Stimulated activated CD8-positive, alpha-beta memory T cell treated with anti-CD3 and anti-CD28 coated beads, Interleukin-4, amount 100 ng/mL, for 24 hours (primary cell): ENCODE data around the gene CACNA1C.

Experiments
- DNase-seq: peaks from one replicate; pipeline ENCODE4 v3.0.0-alpha.2; 2020; ENCODE audit warnings: low read depth

CACNA1C gene

DNA sequence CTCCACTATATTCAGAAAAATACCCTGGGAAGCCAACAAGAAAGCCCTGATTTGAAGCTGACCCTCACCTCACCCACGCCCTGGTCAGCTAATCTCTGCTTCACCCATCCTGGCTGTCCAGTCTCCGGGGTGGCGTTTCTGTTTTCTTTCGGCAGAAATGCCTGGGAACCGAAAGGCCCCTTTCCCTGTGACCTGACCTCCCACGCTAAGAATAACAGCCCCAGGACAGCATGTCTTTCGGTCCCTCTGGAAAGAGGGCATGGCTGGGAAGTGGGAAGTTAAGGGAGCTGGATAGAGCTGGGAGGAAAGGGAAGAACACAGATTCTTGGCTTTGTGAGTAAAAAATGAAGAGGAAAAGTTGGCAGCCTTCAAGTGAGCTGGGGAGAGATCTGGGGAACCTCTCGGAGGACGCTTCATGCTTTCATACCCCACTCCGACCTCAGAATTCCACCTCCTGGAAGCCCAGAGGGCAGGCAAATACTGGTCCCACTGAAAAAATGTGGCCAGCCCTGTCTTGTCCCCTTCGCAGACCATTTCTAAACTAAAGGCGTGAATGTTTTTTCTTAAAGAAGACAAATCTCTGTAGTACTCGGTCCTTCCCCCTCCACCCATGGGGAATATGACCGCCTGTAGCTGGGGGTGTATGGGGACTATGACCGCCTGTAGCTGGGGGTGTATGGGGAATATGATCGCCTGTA is 579.0 kb downstream of the CACNA1C start:
- no peak for DNase-seq

DNA sequence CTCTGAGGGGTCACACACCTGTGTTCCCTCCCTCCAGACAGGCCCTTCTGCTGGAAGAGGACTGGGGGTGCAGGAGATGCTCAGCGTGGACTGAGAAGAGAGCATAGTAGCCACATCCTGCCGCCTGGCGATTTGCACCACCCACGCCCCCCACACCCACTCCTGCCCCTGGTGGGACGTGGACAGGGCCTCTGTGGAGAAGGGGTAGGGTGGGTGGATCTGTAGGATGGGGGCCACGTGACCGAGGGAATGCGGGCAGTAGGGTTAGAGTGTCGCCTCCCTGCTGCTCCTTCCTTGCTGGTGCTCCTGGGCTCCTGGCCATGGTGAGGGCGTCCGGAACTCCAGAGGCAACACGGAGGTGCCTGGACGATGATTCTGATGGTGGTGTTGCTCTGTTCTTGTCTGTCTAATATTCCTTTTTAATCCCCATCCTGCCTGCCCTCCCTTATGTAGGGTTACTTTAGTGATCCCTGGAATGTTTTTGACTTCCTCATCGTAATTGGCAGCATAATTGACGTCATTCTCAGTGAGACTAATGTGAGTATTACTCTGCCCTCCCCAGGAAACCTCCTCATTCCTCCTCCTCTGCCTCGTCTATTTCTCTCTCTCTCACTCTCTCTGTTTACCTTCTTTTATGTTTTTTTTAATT is 580.5 kb downstream of the CACNA1C start:
- DNase-seq, result no peak

DNA sequence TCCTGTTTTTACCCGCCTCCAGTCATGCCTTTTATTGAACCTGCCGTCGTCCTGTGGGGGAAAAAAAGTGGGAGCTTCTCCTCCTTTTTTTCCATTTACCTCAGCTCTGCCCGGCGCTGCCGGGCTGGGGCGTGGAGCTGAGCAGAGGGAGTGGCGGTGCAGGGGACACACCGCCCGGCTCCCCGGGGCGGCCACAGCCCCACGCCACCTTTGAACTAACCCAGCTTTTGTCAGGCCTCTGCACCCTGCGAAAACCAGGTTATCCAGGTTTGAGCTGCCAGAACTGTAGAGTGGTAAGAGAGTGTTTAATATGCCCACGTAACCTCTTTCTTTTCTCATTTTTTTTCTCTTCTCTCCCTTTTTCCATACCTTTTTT is 581.0 kb downstream of the CACNA1C start:
- no peak for DNase-seq

GRCh38 chr12:2634471-2634870 is 581.7 kb downstream of the CACNA1C start:
- no peak for DNase-seq

DNA sequence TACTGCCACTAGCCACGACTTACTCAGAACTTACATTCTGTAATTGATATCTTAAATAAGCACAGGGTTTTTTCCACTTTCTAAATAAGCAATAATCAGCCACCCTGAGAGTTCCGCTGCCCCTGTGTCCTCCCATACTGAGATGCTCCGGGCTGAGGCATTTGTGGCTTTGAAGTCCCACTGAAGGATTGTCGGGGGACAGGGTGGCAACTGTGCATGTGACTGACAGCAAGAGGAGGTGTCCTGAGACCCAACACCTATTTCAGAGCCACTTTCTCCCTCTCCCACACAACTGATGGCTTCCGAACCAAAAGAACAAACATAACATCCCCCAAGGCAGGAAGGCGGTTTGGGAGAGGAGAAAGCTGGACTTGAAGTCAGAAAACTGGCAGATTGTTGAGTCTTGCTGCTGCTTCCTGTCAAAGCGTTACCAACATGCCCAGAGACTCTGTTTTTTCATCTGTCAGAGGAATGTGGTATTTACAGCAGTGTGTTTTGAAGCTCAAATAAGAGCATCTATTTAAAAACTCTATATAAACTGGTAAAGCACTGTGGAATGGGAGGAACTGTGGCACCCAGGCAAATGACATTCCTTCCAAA is 584.1 kb downstream of the CACNA1C start:
- DNase-seq, result no peak

GRCh38 chr12:2637371-2637770 is 584.6 kb downstream of the CACNA1C start:
- no peak for DNase-seq

DNA sequence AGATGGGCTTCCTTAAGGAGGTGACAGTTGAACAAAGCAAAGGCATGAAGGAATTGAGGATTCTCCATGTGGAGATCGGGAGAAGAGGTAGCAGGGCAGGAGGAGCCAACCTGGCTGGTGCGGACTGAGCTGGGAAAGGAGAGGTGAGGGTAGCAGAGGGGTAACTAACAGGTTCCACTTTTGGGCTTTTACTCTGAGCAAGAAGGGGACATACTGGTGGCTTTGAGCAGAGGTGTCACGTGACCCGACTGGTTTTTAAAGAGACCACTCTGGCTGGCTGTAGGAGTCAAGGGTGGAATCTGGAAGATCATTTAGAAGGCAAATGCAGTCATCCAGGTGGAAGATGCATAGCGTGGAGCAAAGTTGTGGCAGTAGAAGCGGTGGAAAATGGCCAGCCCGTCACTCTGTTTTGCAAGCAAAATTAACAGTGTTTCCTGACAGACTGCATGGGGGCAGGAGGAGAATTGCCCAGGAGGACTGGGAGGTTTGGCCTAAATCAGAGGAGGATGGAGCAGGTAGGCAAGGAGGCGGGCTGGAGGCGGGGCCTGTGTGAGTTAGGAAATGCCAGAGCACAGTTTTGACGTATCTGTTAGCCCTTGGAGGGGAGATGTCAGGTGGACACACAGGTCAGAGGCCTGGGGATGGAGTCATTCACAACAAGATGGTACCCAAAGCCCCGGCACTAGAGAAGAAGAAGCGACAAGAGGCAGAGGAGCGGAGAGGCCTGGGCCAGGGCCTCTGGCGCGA is 585.7 kb downstream of the CACNA1C start:
- DNase-seq, result no peak

- no peak for DNase-seq
Measured at GRCh38 chr12:2639020-2639298, 586.2 kb downstream of the CACNA1C start.

GRCh38 chr12:2640281-2640680 is 587.5 kb downstream of the CACNA1C start:
- DNase-seq, result no peak

GRCh38 chr12:2640709-2641108 is 587.9 kb downstream of the CACNA1C start:
- DNase-seq, result no peak

DNA sequence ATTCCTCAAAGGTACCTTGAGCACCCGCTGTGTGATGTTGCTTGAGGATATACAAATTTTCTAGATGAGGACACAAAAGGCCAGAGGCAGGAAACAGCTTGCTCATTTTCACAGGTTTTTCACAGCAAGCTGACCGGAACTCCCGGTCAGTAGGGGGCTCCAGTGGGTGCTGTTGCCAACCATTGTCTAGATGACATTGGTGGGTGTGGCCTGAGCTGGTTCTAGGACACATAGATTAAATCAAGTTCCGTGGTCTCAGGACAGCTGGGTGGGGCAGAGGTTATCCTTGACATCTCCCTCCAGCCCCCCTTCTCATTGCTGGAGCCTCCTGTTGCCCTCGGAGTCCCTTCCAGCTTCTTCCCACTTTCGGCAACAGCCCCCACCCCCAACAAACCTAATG is 588.4 kb downstream of the CACNA1C start:
- DNase-seq, result no peak

GRCh38 chr12:2641761-2642160 is 589.0 kb downstream of the CACNA1C start:
- no peak for DNase-seq

DNA sequence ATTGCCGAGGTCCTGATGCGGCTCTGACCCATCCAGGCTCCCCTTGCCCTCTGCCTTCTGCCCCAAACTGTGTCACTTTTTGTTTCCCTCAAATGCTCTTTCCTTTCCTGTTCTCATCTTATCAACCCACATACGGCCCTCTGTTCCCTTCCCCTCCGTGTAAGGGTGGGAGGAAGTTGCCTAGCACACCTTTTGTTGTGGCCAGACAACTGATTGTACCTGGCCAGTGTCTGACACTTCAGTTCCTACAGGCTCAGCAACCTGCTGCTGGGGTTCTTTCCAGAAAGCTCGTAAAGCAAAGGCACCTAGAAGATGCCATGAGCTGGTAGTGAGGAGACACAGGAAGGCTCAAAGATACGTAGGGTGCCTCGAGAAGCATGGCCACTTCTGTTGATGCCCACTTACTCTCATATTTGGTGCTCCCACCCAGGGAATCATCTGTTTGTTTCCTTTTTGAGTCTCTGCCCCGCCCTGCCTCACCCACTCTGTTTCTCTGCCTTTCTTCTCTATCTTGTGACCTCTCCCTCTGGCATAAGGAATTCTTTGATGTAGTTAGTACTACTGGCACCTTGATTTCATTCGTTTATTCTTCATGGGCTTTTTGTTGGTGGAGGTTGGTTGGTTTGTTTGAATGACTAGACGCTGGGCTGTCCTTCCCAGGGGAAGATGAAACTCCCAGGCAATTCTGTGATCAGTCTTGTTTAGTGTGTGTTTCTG is 589.5 kb downstream of the CACNA1C start:
- DNase-seq, result no peak

DNA sequence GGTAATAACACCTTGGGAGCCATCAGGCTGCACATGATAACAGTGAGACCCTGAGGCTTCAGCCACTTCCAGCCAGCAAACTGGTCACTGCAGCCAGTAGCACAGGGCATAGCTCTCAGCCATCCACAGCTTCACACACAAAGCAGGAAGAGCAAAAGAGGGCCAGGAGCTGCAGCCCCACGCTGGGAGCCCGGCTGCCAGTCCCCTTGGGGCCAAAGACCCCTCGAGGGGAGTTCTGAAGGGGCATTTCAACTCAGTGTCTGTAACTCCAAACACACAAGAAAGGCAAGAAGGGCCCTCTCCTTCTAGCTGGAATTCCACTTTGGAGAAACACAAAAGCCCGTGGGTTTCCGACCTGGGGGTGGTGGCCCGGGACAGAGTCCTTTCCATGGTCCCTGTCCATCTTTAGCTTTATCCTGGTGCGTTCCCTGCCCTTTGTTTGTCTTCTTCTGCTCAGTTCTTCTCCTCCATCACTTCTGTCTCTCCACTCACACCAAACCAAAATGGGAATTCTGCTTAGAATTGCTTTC is 590.2 kb downstream of the CACNA1C start:
- no peak for DNase-seq

DNA sequence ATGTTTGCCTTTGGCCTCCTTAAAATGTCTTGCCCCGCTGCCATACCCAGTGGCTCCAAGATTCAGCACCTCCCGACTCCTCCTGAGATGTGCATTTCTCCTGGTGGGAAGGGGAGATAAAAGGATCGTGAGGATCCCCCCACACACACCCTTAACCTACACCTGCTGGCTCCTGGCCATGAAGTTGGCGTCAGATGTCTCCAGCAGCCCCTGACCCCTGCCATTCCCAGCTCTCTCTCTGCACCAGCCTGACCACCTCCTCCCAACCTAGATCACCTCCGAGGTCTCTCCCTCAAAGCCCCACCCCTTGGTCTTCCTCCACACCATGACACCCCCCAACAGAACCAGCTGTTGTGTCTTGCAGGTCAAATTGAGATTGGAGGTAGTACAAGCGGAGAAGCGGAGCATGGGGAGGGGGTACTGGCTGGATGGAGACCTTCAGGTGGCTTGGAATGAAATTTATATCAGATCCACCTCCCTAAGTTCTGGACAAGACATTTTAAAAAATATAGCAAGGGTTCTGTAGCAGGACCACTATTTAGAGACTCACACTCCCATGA is 590.9 kb downstream of the CACNA1C start:
- DNase-seq, result no peak

DNA sequence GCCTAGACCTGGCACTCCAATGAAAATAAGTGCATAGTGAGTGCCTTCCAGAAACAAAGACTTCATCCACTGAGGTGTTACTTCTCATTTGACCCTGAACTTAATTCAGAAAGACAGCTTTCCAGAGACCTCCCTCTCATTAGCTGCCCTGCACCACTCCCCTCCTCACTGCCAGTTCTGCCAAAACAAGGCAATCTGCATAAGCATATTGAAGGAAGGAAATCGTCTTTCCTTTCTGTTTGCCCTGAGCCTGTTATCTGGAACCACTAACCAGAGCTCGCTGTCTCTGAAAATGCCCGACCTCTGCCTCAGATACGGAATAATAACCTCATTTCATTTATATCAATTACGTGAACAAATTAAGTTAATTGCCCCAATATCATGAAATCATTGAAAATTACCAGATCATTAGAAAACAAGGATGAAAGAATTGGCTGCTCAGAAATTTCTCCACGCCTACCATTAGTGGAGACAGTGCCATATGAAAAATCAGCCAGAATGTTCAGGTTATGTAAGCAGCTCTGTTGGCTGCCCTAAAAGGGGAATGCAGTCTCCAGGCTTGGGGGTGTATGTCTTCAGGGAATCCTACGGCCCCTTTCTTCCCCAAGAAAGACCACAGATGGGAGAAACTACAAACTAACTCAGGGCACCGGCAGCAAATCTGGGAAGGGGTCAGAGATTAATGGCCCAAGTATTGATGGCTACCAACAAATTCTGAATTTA is 592.1 kb downstream of the CACNA1C start:
- no peak for DNase-seq

DNA sequence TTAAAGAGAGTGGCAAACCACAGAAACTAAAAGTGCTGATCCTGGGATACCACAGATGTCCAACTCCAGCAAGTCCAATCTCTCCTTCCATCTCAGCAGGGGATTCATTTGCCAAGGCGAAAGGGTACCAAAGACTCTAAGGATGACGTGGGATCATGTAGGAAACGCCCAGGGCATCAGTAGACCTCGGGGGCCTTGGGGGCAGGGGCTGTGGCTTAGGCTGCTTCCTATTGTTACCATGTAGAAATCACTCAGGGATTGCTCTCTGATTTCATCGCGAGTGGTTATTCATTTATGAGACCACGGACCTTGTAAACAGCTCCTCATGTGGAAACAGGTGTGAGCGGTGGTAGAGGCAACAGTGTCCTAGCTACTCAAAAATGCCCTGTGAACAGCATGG is 592.7 kb downstream of the CACNA1C start:
- DNase-seq, result no peak

- DNase-seq, result no peak
Measured at GRCh38 chr12:2646341-2646740, 593.6 kb downstream of the CACNA1C start.

- no peak for DNase-seq
Measured at GRCh38 chr12:2647186-2647585, 594.4 kb downstream of the CACNA1C start.

- no peak for DNase-seq
Measured at GRCh38 chr12:2648406-2648805, 595.6 kb downstream of the CACNA1C start.
